HTERT RPE-1 (cell line): ENCODE measurements around the gene ALDH5A1.
"Not testable (repeated sequence)": the region's sequence is repeated elsewhere in the genome, so short reads cannot be mapped to it uniquely, and the experiment has no call there.

Source experiments
- in situ Hi-C: fragments of 300-500 bp; cut with MboI; formaldehyde crosslinking; loops from 4 replicates; pipeline ENCODE4 v1.14.3; 2020; ENCODE audit warnings: low sequenced_read_pairs

ALDH5A1 gene

GRCh38 chr6:24484657-24485323 is 10.0 kb upstream of the ALDH5A1 start:
- in situ Hi-C loops: no loop called here

DNA sequence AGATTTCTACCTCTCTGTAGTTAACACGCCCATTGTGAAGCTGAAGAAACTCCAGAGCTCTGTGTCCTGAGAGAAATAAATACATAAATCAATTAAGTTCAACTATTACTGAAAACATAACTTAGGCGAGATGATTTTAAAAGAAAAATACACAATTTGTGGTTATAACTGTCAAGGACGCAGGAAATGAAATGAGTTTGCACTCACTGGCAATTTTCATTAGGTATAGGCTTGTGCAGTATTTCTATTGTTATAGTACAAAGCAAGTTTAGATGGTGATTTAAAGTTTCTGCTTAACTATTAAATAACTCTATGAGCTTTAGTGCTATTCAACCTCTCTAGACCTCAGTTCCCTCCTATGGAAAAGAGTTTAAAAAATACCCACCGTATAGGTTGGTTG is 8.7 kb upstream of the ALDH5A1 start:
- in situ Hi-C loops: no loop called here

DNA sequence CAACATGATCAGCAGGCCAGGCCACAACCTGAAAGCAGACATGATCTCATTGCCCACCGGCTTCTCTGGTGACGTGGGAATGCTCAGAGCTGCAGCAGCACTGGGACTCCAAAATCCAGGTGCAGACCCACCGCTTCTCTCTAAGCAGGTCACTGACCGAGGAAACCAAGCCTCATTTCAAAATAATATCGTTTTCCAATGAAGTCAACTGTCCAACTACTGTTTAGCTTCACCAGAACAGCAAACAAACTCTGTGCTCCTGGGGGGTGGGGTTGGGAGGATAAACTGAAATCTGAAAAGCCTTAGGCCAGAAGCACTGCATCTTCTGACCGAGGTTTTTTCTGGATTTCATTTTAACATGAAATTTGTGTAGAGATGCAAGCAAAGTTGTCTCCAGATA is 5.3 kb upstream of the ALDH5A1 start, which contains the start of gene GPLD1:
Gene GPLD1, minus strand, starts transcription at position 109 of the 400 bp plus-strand sequence. Its CDS starts 67 bp downstream, at position 42.
- in situ Hi-C loops: no loop called here

DNA sequence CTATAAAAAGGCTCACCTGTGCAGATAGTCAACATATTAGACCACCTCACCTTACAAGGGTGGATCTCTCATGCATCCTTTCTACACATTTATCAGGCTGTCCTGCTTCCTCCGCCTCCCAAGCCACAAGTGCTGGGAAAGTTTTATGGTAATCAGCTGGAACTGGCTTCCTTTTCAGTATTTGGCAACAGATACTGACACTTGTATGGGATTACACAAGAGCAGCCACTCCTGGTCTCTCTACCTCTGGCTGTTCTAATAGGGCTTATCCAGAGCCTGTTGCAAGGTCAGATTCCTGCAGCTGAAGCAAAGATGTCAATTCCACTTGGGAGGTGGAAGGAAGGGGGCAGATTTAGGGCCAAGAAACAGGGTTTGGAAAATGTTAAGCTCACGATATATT is 4.9 kb upstream of the ALDH5A1 start:
- in situ Hi-C loops: no loop called here

DNA sequence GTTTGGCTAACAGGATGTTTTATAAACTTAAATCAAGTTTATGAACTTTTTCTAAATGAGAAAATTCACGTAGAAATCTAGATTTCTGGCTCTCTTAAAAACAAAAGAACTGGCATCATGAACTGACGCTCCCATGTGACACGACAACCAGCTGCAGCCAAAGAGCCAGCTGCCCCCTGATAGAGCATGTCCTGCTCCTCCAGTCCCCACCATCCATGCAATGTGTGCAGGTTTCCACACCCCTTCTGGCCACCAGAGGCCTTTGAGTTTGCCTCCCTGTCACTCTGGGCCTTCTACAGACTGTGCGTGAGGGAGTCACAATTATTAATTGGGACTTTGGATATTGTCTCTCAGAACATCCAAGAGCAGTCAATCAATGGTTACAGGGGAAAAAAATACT is 3.8 kb upstream of the ALDH5A1 start:
- in situ Hi-C loops: no loop called here

- in situ Hi-C loops: no loop called here
These were observed 2.3 kb upstream of the ALDH5A1 start for GRCh38 chr6:24492475-24492874.

GRCh38 chr6:24493945-24494820 is 586 bp upstream of the ALDH5A1 start:
- in situ Hi-C loops: no loop called here

DNA sequence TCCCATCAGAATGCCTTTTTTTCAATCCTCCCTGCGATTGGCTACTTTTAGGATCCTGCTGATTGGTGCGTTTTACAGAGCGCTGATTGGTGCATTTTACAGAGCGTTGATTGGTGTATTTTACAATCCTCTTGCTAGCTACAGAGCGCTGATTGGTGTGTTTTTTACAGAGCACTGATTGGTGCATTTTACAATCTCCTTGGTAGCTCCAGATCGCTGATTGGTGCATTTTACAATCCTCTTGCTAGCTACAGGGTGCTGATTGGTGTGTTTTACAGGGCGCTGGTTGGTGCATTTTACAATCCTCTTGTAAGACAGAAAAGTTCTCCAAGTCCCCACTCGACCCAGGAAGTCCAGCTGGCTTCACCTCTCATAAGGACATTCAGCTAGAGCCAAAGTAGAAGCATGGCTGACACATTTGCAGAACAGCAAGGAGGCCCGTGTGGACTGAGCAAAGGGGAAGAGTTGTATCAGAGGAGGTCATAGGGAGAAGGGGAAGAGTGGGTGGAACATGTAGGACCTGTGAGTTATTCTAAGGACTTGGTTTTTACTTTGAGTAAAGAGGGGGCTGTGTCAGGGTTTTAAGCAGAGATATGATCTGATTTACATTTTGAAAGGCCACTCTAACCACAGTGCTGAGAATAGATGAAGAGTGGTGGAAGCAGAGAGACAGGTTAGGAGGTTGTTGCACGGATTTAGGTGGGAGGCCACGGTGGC is 2.6 kb downstream of the ALDH5A1 start:
- in situ Hi-C loops: no loop called here

- in situ Hi-C loops: no loop called here
These were observed 5.9 kb downstream of the ALDH5A1 start for GRCh38 chr6:24500683-24501082.

- in situ Hi-C loops: no loop called here
These were observed 6.6 kb downstream of the ALDH5A1 start for GRCh38 chr6:24501374-24501773.

DNA sequence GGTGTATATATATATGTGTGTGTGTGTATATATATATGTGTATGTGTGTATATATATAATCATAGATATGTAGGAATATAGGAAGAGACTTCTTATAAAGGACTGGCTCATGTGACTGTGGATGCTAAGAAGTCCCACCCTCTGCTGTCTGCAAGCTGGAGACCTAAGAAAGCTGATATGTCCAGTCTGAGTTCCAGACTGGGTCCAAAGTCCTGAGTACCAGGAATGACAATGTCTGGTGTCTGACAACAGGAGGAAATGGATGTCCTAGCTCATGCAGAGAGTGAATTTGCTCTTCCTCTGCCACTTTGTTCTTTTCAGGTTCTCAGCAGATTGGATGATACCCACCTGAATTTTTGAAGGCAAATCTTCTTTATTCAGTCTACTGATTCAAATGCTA is 7.1 kb downstream of the ALDH5A1 start:
- in situ Hi-C loops: no loop called here

DNA sequence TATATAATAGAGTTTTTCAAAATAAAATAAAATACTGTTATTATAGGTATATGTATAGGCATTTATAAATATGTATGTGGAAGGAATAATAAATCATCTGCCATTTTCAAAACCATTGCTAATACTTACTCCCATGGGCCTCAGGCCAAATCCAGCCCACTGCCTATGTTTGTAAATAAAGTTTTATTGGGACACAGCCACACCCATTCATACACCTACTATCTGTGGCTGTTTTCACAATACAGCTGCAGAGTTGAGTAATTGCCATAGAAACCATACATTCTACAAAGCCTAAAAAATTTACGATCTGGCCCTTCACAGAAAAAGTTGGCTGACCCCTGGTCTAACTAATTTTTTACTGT is 9.5 kb downstream of the ALDH5A1 start:
- in situ Hi-C loops: no loop called here

DNA sequence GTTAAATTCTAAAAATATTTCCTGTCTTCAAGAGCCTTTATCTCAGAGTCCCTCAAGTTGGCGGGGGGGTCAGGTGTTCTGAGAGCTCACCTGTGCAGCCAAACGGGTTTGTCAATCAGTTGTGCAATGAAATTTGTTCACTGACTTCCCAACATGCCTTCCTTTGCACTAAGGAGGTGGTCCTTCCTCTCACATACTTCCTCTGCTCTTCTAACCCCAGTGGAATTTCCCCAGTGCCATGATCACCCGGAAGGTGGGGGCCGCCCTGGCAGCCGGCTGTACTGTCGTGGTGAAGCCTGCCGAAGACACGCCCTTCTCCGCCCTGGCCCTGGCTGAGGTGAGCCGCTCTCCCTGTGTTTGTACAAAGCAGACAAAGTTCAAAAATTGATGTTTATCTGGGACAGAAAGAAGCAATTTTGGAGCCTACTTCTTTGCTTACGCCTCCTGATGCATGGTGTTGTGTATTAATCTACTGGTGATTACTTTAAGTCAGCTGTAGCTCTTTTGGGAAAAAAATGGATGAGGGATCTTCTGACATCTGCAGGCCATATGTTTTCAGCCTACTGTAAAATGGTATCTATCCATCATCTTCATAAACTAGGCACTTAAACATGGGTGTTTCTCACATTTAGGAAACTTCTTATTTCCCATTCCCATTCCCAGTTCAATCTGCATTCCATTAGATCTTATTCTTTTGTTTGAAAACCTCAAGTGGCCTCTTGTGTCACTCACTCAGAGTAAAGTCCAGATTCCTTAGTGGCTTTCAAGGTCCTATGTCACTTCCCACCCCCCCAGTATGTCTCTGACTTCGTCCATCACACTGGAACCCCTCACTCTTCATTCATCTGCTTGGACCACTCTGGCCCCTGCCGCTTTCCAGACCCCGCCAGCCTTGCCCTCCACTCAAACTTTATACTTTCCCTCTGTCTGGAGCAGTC is 10.1 kb downstream of the ALDH5A1 start:
- in situ Hi-C loops: no loop called here

- in situ Hi-C loops: no loop called here
These were observed 12.2 kb downstream of the ALDH5A1 start for GRCh38 chr6:24506814-24507520.

GRCh38 chr6:24511976-24512375 is 17.2 kb downstream of the ALDH5A1 start:
- in situ Hi-C loops: not testable (repeated sequence)

DNA sequence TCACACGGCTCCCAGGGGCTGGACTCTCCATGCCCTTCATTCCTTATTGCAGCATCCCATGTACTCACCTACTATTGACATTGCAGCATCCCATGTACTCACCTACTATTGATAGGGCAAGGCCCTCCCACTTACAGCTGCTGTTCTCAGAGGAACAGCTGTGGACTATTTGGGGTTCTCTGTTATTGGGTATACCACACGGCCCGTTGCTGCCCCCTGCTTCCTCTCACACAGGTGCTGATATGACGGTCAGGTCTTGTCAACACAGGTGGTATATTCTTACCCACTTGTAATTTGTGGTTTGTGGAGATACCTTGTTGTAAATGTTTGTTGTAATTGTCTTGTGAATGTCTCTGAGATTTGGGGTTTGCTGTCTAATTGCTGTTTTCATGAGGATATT is 18.8 kb downstream of the ALDH5A1 start:
- in situ Hi-C loops: no loop called here

- in situ Hi-C loops: no loop called here
These were observed 23.1 kb downstream of the ALDH5A1 start for GRCh38 chr6:24517659-24518543.

GRCh38 chr6:24520929-24521546 is 26.3 kb downstream of the ALDH5A1 start:
- in situ Hi-C loops: no loop called here
